NCI-H1092 (cell line): ENCODE results near the gene EVA1A.

Experiments used
- DNase-seq: peaks from one replicate; lab custom pipeline; 2025; lab: John Stamatoyannopoulos, UW

The EVA1A gene

DNA sequence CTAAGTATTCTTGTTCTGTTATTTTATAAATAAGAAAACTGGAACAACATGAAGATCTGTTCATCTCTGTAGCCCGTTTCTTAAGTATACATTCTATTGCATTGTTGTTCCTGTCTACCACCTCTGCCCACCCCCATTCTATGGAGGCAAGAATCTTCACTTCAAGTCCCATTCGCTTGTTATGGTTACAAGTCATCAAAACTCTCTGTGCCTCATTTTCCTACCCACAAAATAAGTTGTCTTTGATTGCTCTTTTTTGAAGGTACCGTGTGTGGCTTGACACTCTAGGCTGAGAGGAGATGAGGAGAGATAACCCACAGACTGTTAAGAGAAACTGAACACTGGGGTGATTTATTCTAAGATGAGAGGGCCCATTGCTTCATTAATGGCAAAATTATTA lies 2.9 kb upstream of the EVA1A start:
- no peak for DNase-seq

DNA sequence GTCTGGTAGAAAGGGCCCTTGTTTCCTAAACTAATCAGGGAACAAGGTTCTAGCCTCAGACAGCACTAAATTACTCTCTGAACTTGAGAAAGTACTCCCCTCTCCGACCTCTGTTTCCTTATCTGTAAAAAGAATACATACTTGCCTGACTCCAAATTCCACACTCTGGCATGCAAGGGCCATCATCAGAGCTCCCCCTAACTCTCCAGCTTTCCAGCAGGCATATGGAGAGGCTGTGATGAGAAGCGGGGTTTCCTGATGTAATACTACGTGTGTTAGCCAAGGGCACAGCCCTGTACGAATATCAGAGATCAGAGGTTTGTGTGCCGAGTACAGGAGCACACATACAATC lies 1.8 kb upstream of the EVA1A start:
- no peak for DNase-seq

DNA sequence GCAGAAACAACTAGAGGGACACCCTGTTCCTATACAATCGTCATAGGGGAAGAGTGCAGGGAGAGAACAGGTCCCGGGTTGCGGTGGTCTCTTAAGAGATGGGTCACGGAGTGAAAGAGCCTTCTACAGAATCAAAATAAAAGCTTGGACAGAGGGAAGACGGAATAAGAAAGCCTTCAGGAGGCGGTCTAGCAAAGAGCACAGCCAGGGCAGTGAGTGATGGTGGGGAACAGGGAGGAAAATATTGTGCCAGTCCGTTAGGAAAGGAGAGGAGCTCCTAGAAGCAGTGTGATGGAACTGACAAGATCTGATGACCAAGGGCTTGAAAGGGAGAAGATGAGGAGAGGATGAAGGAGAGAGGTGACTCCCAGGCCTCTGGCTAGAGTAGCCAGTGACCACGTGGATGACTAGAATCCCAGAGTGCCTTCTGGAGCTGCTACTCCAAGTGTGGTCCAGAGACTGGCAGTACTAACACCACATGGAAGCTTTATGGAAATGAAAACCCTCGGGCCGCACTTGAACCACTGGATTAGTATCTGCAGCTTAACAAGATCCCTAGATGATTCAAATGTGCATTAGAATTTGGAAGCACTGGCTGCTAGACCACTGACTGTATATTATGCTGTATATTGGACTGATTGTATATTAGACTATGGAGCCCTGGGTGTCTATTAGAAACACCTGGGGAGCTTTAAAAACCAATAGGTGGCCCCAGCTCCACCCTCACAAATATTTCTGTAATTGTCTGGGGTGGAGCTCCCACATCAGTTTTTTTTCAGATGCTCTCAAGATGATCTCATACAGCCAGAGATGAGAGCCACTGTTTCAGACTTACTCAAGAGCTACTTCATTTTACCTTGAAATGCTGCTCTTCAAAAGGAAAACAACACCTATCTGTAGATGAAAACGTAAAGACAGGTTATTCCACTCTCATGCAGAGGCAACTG lies 1.1 kb upstream of the EVA1A start:
- no peak for DNase-seq

DNA sequence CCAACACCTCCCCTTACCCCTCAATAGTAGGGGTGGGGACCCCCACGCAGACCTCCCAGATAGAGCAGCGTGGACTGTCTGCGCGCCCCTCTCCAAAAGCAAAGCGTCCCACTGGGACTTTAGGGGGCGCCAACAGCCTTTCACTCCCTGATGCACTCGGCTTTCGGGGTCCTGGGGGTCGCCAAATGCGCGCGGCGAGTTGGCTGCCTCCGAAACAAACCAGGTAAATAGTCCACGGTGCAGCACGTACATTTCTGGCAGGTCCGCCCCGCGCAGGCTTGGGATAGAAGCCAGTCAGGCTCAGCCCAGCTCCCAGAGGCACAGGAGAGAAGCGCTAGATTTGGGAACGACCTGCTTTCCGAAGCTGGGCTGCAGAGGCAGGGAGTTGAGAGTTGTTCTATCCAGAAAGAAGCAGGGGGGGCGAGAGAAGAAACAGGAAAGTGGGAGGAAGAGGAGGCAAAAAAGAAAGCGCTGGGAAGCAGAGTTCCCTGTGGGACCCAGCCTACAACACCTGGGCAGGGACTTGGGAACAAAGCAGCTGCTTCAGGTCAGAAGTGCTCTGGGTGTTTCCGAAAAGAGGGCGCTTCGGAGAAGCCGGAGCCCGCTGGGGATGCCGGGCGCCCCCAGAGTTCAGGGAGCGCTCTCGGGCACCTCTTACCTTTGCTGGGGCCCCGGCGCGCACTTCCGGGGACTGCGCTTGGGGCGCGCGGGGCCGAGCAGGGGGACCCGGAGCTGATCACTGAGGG lies 544 bp downstream of the EVA1A start:
- no peak for DNase-seq

DNA sequence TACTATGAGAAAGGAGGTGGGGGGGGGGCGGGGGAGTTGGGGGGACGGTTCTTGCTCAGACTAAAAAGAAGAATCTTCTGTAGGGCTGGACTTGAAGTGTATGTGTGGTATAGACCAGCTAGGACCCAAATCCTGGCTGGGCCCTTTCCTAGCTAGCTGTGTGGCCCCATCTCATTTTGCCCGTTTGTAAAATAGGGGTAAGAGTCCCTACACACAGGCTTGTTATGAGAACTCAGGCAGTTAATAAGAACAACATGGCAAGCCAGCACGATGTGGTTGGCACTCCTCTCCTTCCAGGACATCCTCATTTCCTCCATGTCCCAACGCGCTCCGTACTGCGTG lies 1.1 kb downstream of the EVA1A start:
- no peak for DNase-seq

DNA sequence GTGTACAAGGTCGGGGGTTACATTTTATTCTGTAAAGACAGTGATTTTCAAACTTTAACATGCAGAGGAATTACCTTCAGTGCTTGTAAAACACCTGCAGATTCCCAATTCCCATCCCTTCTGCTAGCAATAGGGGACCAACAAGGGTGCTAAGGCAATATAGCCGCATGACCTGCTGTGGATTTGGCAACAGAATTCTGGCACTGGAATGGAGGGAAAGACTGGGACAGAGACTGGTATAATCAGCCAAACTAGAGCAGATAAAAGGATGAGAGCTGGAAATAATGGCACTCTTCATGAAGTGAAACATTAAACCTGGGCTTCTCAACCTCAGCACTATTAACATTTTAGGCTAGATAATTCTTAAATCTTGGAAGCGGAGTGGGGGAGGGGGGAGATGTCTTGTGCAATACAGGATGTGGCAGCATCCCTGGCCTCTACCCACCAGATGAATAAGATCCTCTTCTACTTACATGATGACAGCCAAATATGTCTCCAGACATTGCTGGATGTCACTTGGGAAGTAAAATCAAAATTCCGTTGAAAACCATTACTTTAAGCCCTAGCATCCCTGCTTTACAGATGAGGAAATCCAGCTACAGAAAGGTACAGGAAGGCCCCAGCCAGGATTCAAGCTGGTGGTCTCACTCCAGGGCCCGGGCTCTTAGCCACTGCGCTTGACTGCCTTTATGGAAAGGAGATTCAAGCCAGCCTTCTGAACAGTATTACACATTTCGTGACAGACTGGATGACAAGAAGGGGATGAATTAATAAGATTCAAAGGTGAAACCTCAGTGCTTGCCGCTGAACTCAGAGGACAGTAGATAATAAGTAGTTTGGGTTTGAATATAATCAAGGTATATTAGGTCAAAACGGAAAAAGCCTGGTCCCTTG lies 1.7 kb downstream of the EVA1A start:
- DNase-seq: no peak

DNA sequence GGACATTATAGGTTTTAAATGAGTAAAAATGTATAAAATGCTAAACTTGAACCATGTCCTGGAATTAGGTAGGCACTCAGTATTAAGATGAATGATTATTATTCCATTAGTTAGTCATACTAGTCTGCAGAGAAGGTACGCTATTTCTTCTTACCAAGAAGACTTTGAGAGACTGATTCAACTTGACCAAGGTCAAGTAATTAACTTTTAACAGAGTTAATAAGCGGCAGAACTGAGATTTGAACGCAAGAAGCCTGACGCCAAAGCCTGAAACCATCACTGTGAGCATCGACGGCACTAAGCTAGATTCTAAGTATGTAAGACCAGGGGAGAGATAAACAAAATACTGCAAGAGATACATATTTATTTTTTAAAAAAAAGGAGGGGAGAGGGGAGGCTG lies 2.6 kb downstream of the EVA1A start:
- no peak for DNase-seq

DNA sequence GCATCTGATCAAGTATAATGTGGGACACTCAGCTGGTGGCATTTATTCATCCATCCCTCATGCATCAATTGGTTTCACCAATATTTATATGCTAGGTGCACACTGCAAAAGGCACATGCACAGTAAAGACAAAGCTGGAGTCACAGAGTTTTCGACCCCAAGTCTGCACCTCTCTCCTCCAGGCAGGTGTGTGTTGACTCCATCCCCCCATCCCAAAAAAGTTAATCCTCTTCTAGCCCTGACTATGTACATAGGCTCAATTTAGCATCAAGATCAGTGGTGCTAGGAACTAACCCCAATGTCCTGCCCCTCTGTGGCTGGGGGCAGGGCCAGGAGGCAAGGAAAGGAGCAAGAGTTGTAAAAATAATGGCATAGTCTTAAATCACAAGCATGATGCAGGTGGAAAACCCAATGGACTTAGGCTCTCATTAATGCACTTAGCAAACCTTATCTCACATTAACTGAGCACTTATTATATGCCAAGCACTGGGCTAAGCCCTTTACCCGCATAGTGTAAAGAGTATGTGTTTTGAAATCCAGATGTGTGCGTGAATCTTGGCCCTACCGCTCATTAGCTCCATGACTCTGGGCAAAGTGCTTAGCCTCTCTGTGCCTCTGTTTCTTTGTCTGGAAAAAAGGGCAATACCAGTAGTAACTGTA lies 3.1 kb downstream of the EVA1A start:
- DNase-seq: no peak

DNA sequence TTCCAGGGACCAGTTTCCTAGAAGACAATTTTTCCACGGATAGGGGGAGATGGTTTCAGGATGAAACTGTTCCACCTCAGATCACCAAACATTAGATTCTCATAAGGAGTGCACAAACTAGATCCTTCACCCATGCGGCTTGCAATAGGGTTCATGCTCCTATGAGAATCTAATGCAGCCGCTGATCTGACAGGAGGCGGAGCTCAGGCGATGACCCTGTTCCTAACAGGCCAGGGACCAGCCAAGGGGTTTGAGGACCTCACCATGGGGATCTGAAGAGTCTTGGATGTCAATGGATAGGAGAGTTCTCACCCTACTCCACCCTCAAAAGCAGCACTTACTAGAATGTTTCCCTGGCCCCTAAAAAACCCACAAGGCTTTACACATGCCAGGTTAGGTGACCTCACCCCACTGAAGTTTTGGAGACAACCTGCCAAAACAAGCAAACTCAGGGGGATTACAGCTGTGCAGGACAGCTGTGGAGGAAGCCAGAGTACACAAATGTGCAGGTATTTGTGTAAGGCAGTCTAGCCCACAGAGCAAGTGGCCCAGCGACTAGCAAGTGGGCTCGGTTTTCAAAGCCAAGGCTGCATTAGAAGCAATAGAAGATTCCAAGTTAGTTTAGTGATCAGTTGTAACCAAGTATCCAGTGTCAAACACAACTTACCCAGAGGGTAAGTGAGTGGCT lies 3.9 kb downstream of the EVA1A start:
- no peak for DNase-seq

DNA sequence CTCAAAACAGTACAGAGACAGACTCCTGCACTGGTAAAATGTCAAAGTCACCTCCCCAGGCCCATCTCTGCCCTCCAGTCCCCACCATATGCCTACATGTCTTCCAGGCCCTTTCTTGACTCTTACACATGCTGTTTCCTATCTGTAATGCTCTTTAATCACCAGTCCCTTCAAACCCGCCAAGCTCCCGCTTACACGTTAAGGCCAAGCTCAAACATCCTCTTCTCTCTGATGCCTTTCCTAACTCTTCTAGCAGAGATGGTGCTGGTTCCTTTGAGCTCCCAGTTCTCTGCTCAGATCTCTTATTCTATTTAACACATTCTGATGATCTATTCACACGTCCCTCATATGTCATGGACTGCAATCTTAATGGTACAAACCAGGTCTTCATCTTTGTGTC lies 5.0 kb downstream of the EVA1A start:
- DNase-seq: no peak

DNA sequence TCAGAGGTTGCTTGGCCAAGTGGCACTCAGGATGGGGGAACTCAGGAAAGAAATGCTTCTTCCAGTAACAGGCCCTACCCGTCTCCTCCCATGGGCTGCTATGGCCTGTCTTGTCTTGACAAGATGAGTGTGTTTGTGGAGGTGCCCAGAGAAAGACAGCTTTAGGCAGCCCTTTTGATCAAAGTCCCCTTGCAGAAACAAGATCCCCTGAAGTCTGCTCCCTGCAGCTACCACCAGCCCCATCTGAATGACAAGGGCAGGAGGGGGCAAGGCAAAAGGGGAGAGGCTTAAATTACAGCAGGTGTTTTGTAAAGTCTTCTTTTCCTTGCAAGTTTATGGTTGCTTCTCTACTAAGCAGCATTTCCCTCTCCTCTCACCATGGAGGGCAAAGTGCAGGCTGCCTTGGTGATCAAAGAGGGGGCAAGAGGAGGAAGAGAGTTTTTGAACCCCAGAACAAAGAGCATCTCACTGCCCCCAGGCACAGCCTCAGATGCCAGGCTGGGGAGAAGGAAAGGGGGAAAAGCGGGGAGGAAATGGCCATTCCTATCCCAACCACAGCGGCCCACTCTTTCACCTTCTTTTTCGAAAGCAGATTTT lies 6.7 kb downstream of the EVA1A start:
- DNase-seq: no peak

DNA sequence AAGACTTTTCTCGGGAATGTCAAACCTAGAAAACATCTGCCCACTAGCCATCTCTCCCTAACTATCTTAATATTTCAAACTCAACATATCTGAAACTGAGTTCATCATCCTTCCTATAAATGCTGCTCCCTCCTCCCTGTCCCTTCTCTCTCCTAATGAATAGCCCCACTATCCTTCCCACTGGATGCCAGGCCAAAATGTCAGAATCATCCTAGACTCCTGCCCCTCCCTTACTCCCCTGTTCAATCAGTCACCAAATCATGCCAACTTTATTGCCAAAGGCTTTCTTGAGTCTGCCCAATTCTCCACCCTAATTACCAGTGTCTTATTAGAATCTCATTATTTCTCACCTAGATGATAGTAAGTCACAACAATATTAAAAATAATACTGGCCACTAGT lies 8.5 kb downstream of the EVA1A start:
- DNase-seq: no peak

DNA sequence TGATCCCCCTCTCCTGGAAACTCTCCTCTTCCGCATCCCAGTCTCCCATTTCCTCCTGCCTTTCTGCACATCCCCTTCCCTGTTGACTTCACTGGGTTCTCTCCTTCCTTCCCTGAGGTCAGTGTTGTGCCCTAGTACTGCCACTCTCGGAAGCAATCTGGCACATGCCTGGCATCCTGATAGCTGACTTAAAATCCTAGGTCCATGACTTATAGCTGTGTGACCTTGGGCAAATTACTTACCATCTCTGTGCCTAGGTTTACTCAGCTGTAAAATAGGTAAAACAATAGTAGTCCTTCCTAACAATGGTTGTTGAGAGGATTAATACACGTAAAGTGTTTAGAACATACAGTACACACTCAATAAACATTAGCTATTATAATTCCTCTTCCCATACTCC lies 9.3 kb downstream of the EVA1A start:
- no peak for DNase-seq

DNA sequence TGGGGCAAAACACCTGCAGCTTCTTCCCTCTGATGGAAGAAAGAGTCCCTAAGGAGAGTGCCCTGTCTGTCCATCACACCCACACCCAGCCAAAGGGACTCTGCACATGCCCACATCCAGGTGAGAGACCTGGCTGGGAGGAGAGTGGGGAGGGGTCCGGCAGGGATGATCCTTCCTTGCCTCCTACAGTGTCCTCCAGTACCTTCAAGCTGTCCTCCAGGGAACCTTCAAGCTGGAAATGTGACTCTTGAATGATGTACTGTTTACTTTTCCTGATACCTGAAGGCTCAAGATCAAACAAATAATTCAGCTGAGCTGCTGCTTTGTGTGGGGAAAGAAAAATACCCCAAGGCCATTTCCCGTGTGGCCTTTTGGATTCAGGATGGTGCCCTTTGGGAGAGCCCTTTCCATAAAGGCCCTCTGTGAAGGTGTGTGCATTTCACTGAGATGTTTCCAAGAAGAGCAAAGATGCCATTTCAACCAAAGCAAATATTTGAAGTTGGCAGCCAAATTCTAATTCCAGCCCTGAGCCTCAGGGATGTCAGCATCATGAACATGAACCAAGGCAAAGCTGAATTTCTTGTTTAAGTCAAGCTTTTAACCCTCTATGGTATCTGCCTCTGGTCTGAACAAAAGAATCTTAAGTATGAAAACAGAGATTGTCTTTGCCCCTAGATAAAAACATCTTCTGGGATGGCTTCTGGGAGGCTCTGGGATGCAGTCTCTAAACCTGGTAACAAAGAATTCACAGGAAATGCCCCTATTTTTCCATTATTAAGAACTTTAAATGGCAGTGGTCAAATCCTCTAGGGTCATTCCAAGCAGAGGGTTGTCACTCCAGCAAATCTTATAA lies 11.1 kb downstream of the EVA1A start:
- no peak for DNase-seq

DNA sequence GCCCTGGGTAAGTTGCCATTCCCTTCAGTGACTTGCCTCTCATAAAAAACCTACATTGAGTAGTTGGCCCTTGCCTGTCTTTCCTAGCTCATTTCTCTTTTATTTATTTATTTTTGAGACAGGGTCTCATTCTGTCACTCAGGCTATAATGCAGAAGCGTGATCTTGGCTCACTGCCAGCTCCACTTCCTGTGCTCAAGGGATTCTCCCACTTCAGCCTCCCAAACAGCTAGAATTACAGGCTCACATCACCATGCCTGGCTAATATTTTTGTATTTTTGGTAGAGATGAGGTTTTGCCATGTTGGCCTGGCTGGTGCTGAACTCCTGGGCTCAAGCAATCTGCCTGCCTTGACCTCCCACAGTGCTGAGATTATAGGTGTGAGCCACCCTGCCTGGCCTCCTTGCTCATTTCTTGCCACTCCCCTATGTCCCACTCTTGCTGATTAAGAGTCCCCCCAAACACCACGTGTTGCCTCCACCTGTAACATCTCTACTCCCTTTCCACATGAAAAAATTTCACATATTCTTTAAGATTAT lies 12.6 kb downstream of the EVA1A start:
- no peak for DNase-seq

DNA sequence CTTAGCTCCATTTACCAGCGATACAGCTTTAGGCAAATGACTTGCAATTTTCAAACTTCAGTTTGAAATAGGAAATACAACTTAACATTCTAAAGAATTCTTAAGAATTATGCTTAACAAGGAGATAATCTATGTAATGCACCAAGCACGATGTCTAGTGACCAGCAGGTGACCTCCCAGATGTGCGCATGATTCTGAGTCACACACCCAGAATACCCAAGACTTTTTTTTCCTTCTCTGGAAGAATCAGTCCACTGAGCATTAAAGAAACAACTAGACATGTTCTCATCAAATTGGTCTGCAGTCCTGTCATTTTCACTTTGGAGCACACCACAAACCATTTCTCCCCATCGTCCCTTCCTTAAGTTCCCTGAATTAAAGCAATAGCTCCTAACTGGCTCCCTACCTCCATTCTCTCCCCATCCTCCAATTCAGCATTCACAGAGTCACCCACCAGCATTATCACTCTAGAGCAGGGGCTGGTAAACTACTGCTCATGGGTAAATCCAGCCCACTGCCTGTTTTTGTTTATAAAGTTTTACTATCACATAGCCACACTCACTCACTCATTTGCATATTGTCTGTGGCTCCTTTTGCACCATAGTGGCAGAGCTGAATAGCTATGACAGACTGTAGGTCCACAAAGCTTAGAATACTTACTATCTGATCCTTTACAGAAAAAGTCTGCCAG lies 13.2 kb downstream of the EVA1A start:
- no peak for DNase-seq

DNA sequence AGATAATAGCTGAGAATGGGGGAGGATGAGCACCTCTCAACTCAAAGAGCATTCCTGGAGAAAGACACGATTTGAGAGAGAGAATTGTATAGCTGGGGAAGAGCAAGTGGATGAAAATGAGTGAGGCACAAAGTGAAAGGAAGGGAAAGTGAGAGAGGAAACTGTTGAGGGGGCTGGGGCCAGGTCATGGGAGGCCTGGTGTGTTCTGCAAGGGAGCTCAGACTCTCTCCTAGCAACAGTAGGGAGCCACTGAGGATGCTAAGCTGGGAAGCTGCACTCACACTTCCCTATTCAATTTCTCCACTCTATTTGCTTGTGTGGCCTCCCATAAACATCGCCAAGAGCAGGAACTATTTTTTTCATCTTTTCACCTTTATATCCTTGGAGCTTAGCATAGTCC lies 14.8 kb downstream of the EVA1A start:
- DNase-seq: no peak

DNA sequence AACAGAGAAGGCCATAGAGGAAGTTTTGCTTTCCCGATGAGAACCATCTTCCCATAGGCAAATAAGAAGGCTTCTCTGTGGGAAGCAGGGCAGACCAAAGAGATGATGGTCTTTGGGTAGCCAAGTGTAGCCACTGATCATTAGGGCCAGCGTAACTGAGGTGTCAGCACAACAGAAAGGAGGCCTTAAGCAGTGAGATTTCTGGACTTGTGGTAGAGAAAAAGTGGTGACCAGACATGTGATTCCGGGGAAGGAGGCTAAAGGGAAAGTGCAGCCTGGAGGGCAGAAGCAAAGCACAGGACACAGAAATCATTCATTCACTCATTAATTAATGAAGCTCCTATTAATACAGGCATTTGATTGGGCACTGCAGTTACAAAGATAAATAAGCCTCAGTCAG lies 15.4 kb downstream of the EVA1A start:
- DNase-seq: no peak

DNA sequence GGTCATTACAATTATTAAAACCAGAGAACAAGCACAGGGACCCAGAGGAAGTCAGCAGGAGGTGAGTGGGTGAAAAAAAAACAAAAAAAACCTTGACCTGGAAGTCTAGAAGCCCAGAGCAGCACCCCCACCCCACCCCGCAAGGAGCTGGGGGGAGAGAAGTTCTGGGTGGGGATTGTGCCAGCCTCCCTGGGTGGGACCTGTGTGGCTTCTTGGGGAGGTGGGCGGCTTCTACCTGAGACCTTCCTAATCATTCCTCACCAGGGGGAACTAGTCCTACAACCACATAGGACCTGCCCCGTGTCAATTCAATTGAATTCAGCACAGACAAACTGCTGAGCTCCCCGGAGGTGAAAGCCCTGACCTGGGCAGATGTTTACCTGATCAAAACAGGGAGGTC lies 17.3 kb downstream of the EVA1A start:
- no peak for DNase-seq
